ENCODE results near the gene RPL18.
"Not testable (repeated sequence)": the region's sequence is repeated elsewhere in the genome, so short reads cannot be mapped to it uniquely, and the experiment has no call there.

RPL18 gene

GRCh38 chr19:48588670-48589401, 30.1 kb downstream of the RPL18 start:
- peak; percentile 91 for DNase-seq (ENCODE audit: low read depth)

- no peak for DNase-seq (ENCODE audit: low read depth)
Observed at GRCh38 chr19:48587387-48587786, 31.6 kb downstream of the RPL18 start.

GRCh38 chr19:48582168-48582567, 36.8 kb downstream of the RPL18 start:
- DNase-seq (ENCODE audit: low read depth), result no peak

GRCh38 chr19:48578891-48579290, 40.1 kb downstream of the RPL18 start:
- DNase-seq (ENCODE audit: low read depth), result no peak

GRCh38 chr19:48577908-48578307, 41.1 kb downstream of the RPL18 start:
- DNase-seq (ENCODE audit: low read depth), result not testable (repeated sequence)

GRCh38 chr19:48575931-48576622, 42.9 kb downstream of the RPL18 start:
- no peak for DNase-seq (ENCODE audit: low read depth)

- no peak for DNase-seq (ENCODE audit: low read depth)
Observed at GRCh38 chr19:48573163-48573505, 45.8 kb downstream of the RPL18 start.

- DNase-seq (ENCODE audit: low read depth), result no peak
Observed at GRCh38 chr19:48571378-48572162, 47.4 kb downstream of the RPL18 start.

GRCh38 chr19:48569814-48570213, 49.2 kb downstream of the RPL18 start:
- DNase-seq (ENCODE audit: low read depth), result no peak

- DNase-seq (ENCODE audit: low read depth), result no peak
Observed at GRCh38 chr19:48568345-48568886, 50.6 kb downstream of the RPL18 start.

Data from activated T-cell treated with anti-CD3 and anti-CD28 coated beads for 1 hour (primary cell).